HL-60 (cell line): ENCODE data around the gene POU2F3.

Source experiments
- DNase-seq, 2 experiments: peaks; one replicate each; pipeline ENCODE4 v3.0.0-alpha.2; 2010 to 2020; ENCODE audit warnings: low read depth in 1 of 2, low spot score in 1 of 2
- H3K27ac ChIP-seq: fragments of 250-450 bp; sonication (Bioruptor Pico); replicated peaks from 2 replicates; pipeline ENCODE4 v1.5.1; 2020; ENCODE audit warnings: mild to moderate bottlenecking, moderate library complexity
- H3K27me3 ChIP-seq: fragments of 250-450 bp; sonication (Bioruptor Pico); 2 replicates; pipeline ENCODE4 v1.5.1; 2021; ENCODE audit warnings: mild to moderate bottlenecking, moderate library complexity; ENCODE audit not compliant: insufficient read depth, poor library complexity, severe bottlenecking
- H3K4me3 ChIP-seq: replicated peaks from 2 replicates; pipeline ENCODE4 v1.5.1; 2011; ENCODE audit warnings: mild to moderate bottlenecking, control low read depth, low read length; ENCODE audit not compliant: insufficient read depth
- CTCF ChIP-seq: IDR thresholded peaks from one replicate; pipeline ENCODE4 v1.5.1; 2011; ENCODE audit warnings: low read length, control low read depth, inconsistent platforms; ENCODE audit not compliant: insufficient read depth
- GABPA ChIP-seq: IDR thresholded peaks from 2 replicates; pipeline ENCODE4 v1.6.1; 2012; ENCODE audit warnings: low read depth
- POLR2AphosphoS5 ChIP-seq: IDR thresholded peaks from 2 replicates; pipeline ENCODE4 v1.6.1; 2012; ENCODE audit warnings: low read depth
- REST ChIP-seq: IDR thresholded peaks from 2 replicates; pipeline ENCODE4 v1.6.1; 2012; ENCODE audit warnings: low read depth; ENCODE audit not compliant: insufficient replicate concordance
- SPI1 ChIP-seq: IDR thresholded peaks from 2 replicates; pipeline ENCODE4 v1.6.1; 2012; ENCODE audit warnings: low read depth, mild to moderate bottlenecking, borderline replicate concordance

The POU2F3 gene

GRCh38 chr11:120303004-120303637, 63.2 kb downstream of the POU2F3 start:
- peak; percentile 47 to 61 for DNase-seq
- Histone ChIP-seq H3K4me3 (no peak overlapping the region), H3K27me3 (no peaks in the 10 kb centered on the region), H3K27ac (no peak overlapping the region)
- no peak for TF ChIP-seq GABPA
- TF ChIP-seq SPI1 = no peak
- no peak for TF ChIP-seq POLR2AphosphoS5
- peak; percentile 96 for TF ChIP-seq CTCF
- no peak for TF ChIP-seq REST

- H3K27ac ChIP-seq = no peak overlapping the region
- no peak overlapping the region for H3K4me3 ChIP-seq
- no peak for TF ChIP-seq CTCF
- TF ChIP-seq REST = no peak
- no peak for TF ChIP-seq SPI1
- TF ChIP-seq POLR2AphosphoS5 = no peak
- no peak for TF ChIP-seq GABPA
- no peaks in the 10 kb centered on the region for H3K27me3 ChIP-seq
- no peak for DNase-seq
Measured at GRCh38 chr11:120304526-120304925, 64.6 kb downstream of the POU2F3 start.

- TF ChIP-seq REST (no peak), SPI1 (no peak), GABPA (no peak), POLR2AphosphoS5 (no peak), CTCF (no peak)
- Histone ChIP-seq H3K27ac (no peak overlapping the region), H3K27me3 (peaks cover 4% of the 10 kb centered on the region), H3K4me3 (no peak overlapping the region)
- no peak for DNase-seq
Measured at GRCh38 chr11:120305286-120305685, 65.3 kb downstream of the POU2F3 start.
